GM12878 (cell line): ENCODE measurements around the gene CD164. TPM values are rescaled to one million over a fixed set of nuclear protein-coding genes. Genes with fewer than 3 reads are reported as not detected.

Source experiments
- ATAC-seq: fragments of 200-7000 bp; cut with Tn5 transposase; 3 replicates; pipeline ENCODE4 v1.9.1; 2020; ENCODE audit warnings: mild to moderate bottlenecking, moderate library complexity
- BruUV-seq: library from RNA; stranded (reverse); fragments of 400-500 nt; replicated peaks from 2 replicates; lab custom pipeline; 2021; lab: Mats Ljungman, UMichigan
- CTCF ChIA-PET: fragments of 300-600 bp; sonication (Branson Sonifier 250); formaldehyde crosslinking; extraction: SDS; loops from one replicate; lab custom pipeline; 2021; ENCODE audit warnings: inconsistent platforms; lab: Yijun Ruan, JAX
- POLR2A ChIA-PET: fragments of 350-600 bp; formaldehyde crosslinking; extraction: SDS; loops from one replicate; lab custom pipeline; 2021; ENCODE audit warnings: inconsistent platforms; lab: Charles Lee
- RAD21 ChIA-PET: fragments of 300-600 bp; sonication (Branson Sonifier 250); formaldehyde crosslinking; loops from one replicate; lab custom pipeline; 2023; ENCODE audit warnings: antibody characterized with exemption; ENCODE audit not compliant: unreplicated experiment; lab: Charles Lee
- SMC1A ChIA-PET: fragments of 300-600 bp; sonication (Branson Sonifier 250); formaldehyde crosslinking; loops from one replicate; lab custom pipeline; 2023; ENCODE audit not compliant: unreplicated experiment, uncharacterized antibody; lab: Charles Lee
- DNase-seq: peaks from one replicate; pipeline ENCODE4 v3.0.0-alpha.2; 2011; ENCODE audit warnings: low read depth, low spot score
- FAIRE-seq: peaks from 3 replicates; lab custom pipeline; 2011; peaks lifted over from hg19 to GRCh38; lab: Jason Lieb, UNC
- H2AFZ ChIP-seq: 2 replicates; pipeline ENCODE4 v1.6.0; 2011; ENCODE audit warnings: low read depth, low read length, control low read depth; ENCODE audit not compliant: control insufficient read depth
- H3K27ac ChIP-seq: 2 replicates; pipeline ENCODE4 v1.5.1; 2011; ENCODE audit warnings: control low read depth; ENCODE audit not compliant: control insufficient read depth, insufficient read depth
- H3K27me3 ChIP-seq, 2 experiments: replicated peaks in 1 of 2; 2 replicates each; pipeline versions ENCODE4 v1.6.0 to v1.6.1; 2011; ENCODE audit warnings: low read length in 1 of 2; ENCODE audit not compliant: control insufficient read depth in 2 of 2, insufficient read depth in 2 of 2
- H3K36me3 ChIP-seq, 2 experiments: 2 replicates each; pipeline ENCODE4 v1.5.1; 2011; ENCODE audit warnings: low read length in 1 of 2; ENCODE audit not compliant: control insufficient read depth in 2 of 2, insufficient read depth in 2 of 2
- H3K4me1 ChIP-seq: 2 replicates; pipeline ENCODE4 v1.6.1; 2011; ENCODE audit warnings: mild to moderate bottlenecking, low read length, moderate library complexity, mixed read lengths; ENCODE audit not compliant: control insufficient read depth, insufficient read depth
- H3K4me2 ChIP-seq: 2 replicates; pipeline ENCODE4 v1.6.0; 2011; ENCODE audit warnings: control low read depth; ENCODE audit not compliant: control insufficient read depth, insufficient read depth
- H3K4me3 ChIP-seq: fragments of 200-600 bp; sonication (generic); 2 replicates; pipeline ENCODE4 v1.5.1; 2016
- H3K79me2 ChIP-seq: 2 replicates; pipeline ENCODE4 v1.6.0; 2011; ENCODE audit warnings: low read length; ENCODE audit not compliant: control insufficient read depth, insufficient read depth
- H3K9ac ChIP-seq: 2 replicates; pipeline ENCODE4 v1.8.0; 2011; ENCODE audit warnings: low read length, control low read depth, mixed read lengths; ENCODE audit not compliant: control insufficient read depth, insufficient read depth
- H3K9me3 ChIP-seq: replicated peaks from 3 replicates; pipeline ENCODE4 v1.5.1; 2011; ENCODE audit warnings: mild to moderate bottlenecking, low read length; ENCODE audit not compliant: control insufficient read depth, insufficient read depth
- H4K20me1 ChIP-seq: 2 replicates; pipeline ENCODE4 v1.6.0; 2011; ENCODE audit not compliant: control insufficient read depth, insufficient read depth
- IRF4 ChIP-seq: IDR thresholded peaks from 2 replicates; pipeline ENCODE4 v1.6.1; 2011; ENCODE audit warnings: low read depth, low read length
- JUNB ChIP-seq: IDR thresholded peaks from 2 replicates; pipeline ENCODE4 v1.6.1; 2016; ENCODE audit warnings: antibody characterized with exemption, mild to moderate bottlenecking
- TCF3 ChIP-seq: IDR thresholded peaks from 2 replicates; pipeline ENCODE4 v1.6.1; 2012; ENCODE audit warnings: low read depth, mild to moderate bottlenecking, low read length, borderline replicate concordance; ENCODE audit not compliant: insufficient read depth
- TCF7 ChIP-seq: IDR thresholded peaks from 2 replicates; pipeline ENCODE4 v1.6.1; 2014; ENCODE audit warnings: antibody characterized with exemption, borderline replicate concordance
- ZBTB40 ChIP-seq: fragments of 450-650 bp; IDR thresholded peaks from 2 replicates; pipeline ENCODE4 v1.6.1; 2016; ENCODE audit warnings: mild to moderate bottlenecking, moderate library complexity, borderline replicate concordance
- WGBS: methylation state at CpG from one replicate; pipeline ENCODE4 v1.1.6; 2016; ENCODE audit warnings: low lambda C conversion rate; ENCODE audit not compliant: insufficient replicate concordance, insufficient coverage; ENCODE audit errors: missing lambda C conversion rate; 5-methylcytosine and 5-hydroxymethylcytosine counted together
- in situ Hi-C: fragments of 300-500 bp; cut with MboI; formaldehyde crosslinking; loops from 9 replicates; pipeline ENCODE4 v1.14.3; 2018; ENCODE audit warnings: mixed read lengths
- intact Hi-C: fragments of 100-400 bp; cut with micrococcal nuclease; formaldehyde crosslinking; loops from one replicate; pipeline ENCODE4 v1.14.2; 2022; ENCODE audit not compliant: unreplicated experiment
- polyA plus RNA-seq, 11 experiments: library from polyadenylated mRNA; depleted of rRNA in 4 of 11; unstranded in 6 of 11; stranded (reverse) in 5 of 11; fragments of >200 nt; fragmentation: Nextera tagmentation in 4 of 11; fragmentation: Illumina TruSeq in 1 of 11; extraction: Ambion mirVana in 4 of 11; extraction: Trizol in 1 of 11; gene quantifications; 1 replicate in 1 of 11; 2 replicates in 10 of 11; pipeline versions ENCODE4 v1.2.1 to v1.2.3, GENCODE V29; 2011 to 2016; ENCODE audit warnings: inconsistent platforms in 2 of 11, missing spikeins in 2 of 11, low read depth in 1 of 11
- total RNA-seq, 4 experiments: library from RNA; depleted of rRNA in 3 of 4; stranded (reverse); fragments of >200 nt in 3 of 4; fragmentation: Illumina TruSeq in 1 of 4; extraction: Trizol in 1 of 4; gene quantifications; 2 replicates each; pipeline versions ENCODE4 v1.2.1 to v1.2.3, GENCODE V29; 2013 to 2021

CD164 gene
- total and polyA plus RNA-seq, 10 of the 15 experiments (the other 5 are each of a cell fraction or from before 2014, with no cell fraction given) = 145 to 447 (median 211) TPM

- no peak overlapping the region for H3K9ac ChIP-seq
- intact Hi-C loops = loop anchor here (5.0 kb wide), 1 partner anchor 1415 kb away; the partner anchor contains the start of gene SEC63
- peaks cover 3% of the 10 kb centered on the region; the same call in 1 of the 2 replicates for H4K20me1 ChIP-seq
Measured at GRCh38 chr6:109372130-109372529, 10.1 kb downstream of the CD164 start.

GRCh38 chr6:109370792-109371191, 11.5 kb downstream of the CD164 start:
- H3K36me3 ChIP-seq = peaks cover 2 to 42% of the 10 kb centered on the region in 2 experiments
- TF ChIP-seq ZBTB40 (0 out of 2 replicates have a peak, but pooled peaks have one; percentile 24), IRF4 (no peak)
- TF ChIP-seq, all 136 proteins: peak for 1
- Histone ChIP-seq H2AFZ (no peak overlapping the region), H3K9ac (no peak overlapping the region), H3K4me3 (no peak overlapping the region), H3K79me2 (peaks cover 43% of the 10 kb centered on the region), H3K9me3 (peaks cover 2% of the 10 kb centered on the region; the same call in 2 of the 3 replicates), H3K4me1 (peaks cover 29% of the 10 kb centered on the region), H3K27ac (no peak overlapping the region), H4K20me1 (no peaks in the 10 kb centered on the region), H3K4me2 (no peak overlapping the region), H3K27me3 (no peaks in the 10 kb centered on the region)
- SMC1A ChIA-PET = interaction anchor here (0.6 to 5.0 kb wide), 8 partner anchors 10 to 267 kb away, joined by 3 to 63 read pairs (median 4); partner anchors contain the start of gene CD164
- no peak for FAIRE-seq
- RAD21 ChIA-PET = interaction anchor here (0.8 to 4.4 kb wide), 5 partner anchors 9 to 277 kb away, joined by 3 to 39 read pairs (median 3); partner anchors contain the start of genes CD164 and SESN1
- CTCF ChIA-PET = interaction anchor here (0.7 to 1.6 kb wide), 4 partner anchors 9 to 183 kb away, joined by 3 to 6 read pairs (median 3); no protein-coding TSS in a partner anchor
- in situ Hi-C loops (no loop called here), intact Hi-C loops (loop anchor here (5.0 kb wide), 1 partner anchor 1413 kb away; the partner anchor contains the start of gene SEC63)
- 93% methylated on average over 3 of the region's 3 CpGs for WGBS
- DNase-seq = no peak
- no TSS peak for BruUV-seq
- no peak for ATAC-seq
- POLR2A ChIA-PET = interaction anchor here (1.4 kb wide), 1 partner anchor 277 kb away, joined by 5 read pairs; the partner anchor contains the start of gene SESN1

More at GRCh38 chr6:109372130-109372529, 10.1 kb downstream of the CD164 start:
- peaks cover 2 to 33% of the 10 kb centered on the region in 2 experiments for H3K36me3 ChIP-seq
- H3K4me2 ChIP-seq = peak overlapping the region; percentile 34
- in situ Hi-C loops = no loop called here
- peaks cover 29% of the 10 kb centered on the region for H3K4me1 ChIP-seq
- no peak for FAIRE-seq
- ATAC-seq = no peak
- no peaks in the 10 kb centered on the region for H3K9me3 ChIP-seq
- WGBS = 2% methylated on average over 2 of the region's 2 CpGs
- RAD21 ChIA-PET = interaction anchor here (4.4 kb wide), 1 partner anchor 12 kb away, joined by 39 read pairs; the partner anchor contains the start of gene CD164
- H3K4me3 ChIP-seq = no peak overlapping the region
- peak overlapping the region; percentile 38 for H3K27ac ChIP-seq
- no peak overlapping the region for H2AFZ ChIP-seq
- H3K27me3 ChIP-seq = no peaks in the 10 kb centered on the region
- TF ChIP-seq TCF3 (no peak), TCF7 (0 out of 2 replicates have a peak, but pooled peaks have one; percentile 18), JUNB (0 out of 2 replicates have a peak, but pooled peaks have one; percentile 21)
- POLR2A ChIA-PET = no interaction called here
- SMC1A ChIA-PET = interaction anchor here (0.9 to 5.0 kb wide), 2 partner anchors 12 to 185 kb away, joined by 3 to 63 read pairs; partner anchors contain the start of gene CD164
- H3K79me2 ChIP-seq = peaks cover 56% of the 10 kb centered on the region
- no peak for DNase-seq
- no TSS peak for BruUV-seq
- CTCF ChIA-PET = no interaction called here
